WTC11 (cell line): ENCODE measurements around the gene SMIM11. TPM values are rescaled to one million over a fixed set of nuclear protein-coding genes. Genes with fewer than 3 reads are reported as not detected.

ENCODE experiments used
- ATAC-seq: fragments of 200-7000 bp; cut with Tn5 transposase; 2 replicates; pipeline ENCODE4 v1.10.0; 2021; ENCODE audit warnings: mild to moderate bottlenecking, moderate library complexity
- CTCF ChIA-PET: fragments of 300-600 bp; sonication (Branson Sonifier 250); formaldehyde crosslinking; loops from one replicate; lab custom pipeline; 2021; ENCODE audit warnings: antibody characterized with exemption; lab: Charles Lee
- POLR2A ChIA-PET: fragments of 350-600 bp; sonication (Branson Sonifier 250); formaldehyde crosslinking; loops from one replicate; lab custom pipeline; 2021; ENCODE audit warnings: antibody characterized with exemption; lab: Charles Lee
- DNase-seq: peaks from one replicate; pipeline ENCODE4 v3.0.0; 2021; ENCODE audit warnings: low spot score
- H3K27ac Mint-ChIP-seq: 2 replicates; pipeline ENCODE4 v1.8.0; 2021; ENCODE audit warnings: mixed read lengths
- H3K27me3 Mint-ChIP-seq: 2 replicates; pipeline ENCODE4 v1.8.0; 2021; ENCODE audit warnings: low read depth, mild to moderate bottlenecking, moderate library complexity, mixed read lengths
- H3K36me3 Mint-ChIP-seq: 2 replicates; pipeline ENCODE4 v1.8.0; 2021; ENCODE audit warnings: mixed read lengths
- H3K4me1 Mint-ChIP-seq: 2 replicates; pipeline ENCODE4 v1.8.0; 2022; ENCODE audit warnings: mixed read lengths
- H3K4me3 Mint-ChIP-seq: 2 replicates; pipeline ENCODE4 v1.8.0; 2021; ENCODE audit warnings: mild to moderate bottlenecking, moderate library complexity, mixed read lengths
- H3K9me3 Mint-ChIP-seq: 2 replicates; pipeline ENCODE4 v1.8.0; 2021; ENCODE audit warnings: mixed read lengths
- ATF3 ChIP-seq: sonication (generic); formaldehyde crosslinking; conservative IDR thresholded peaks from 2 replicates; pipeline ENCODE4 v1.8.1; 2022; ENCODE audit warnings: mild to moderate bottlenecking, missing genetic modification reagents
- ATF6 ChIP-seq: sonication (generic); formaldehyde crosslinking; IDR thresholded peaks from 2 replicates; pipeline ENCODE4 v1.8.1; 2023; ENCODE audit warnings: mild to moderate bottlenecking, missing genetic modification reagents
- CTCF ChIP-seq: fragments of 200-600 bp; IDR thresholded peaks from 2 replicates; pipeline ENCODE4 v1.8.0; 2022; ENCODE audit warnings: antibody characterized with exemption
- E2F4 ChIP-seq: sonication (generic); formaldehyde crosslinking; IDR thresholded peaks from 2 replicates; pipeline ENCODE4 v1.8.1; 2022; ENCODE audit warnings: low read depth, mild to moderate bottlenecking, moderate library complexity, missing genetic modification reagents, borderline replicate concordance
- E2F5 ChIP-seq: sonication (generic); formaldehyde crosslinking; IDR thresholded peaks from 2 replicates; pipeline ENCODE4 v1.8.1; 2022; ENCODE audit warnings: mild to moderate bottlenecking, moderate library complexity, missing genetic modification reagents
- ERG ChIP-seq: fragments of 250-450 bp; sonication (Bioruptor Pico); IDR thresholded peaks from 2 replicates; pipeline ENCODE4 v1.8.0; 2021; ENCODE audit warnings: mild to moderate bottlenecking
- FOXP4 ChIP-seq: sonication (generic); formaldehyde crosslinking; IDR thresholded peaks from 2 replicates; pipeline ENCODE4 v1.8.0; 2022; ENCODE audit warnings: mild to moderate bottlenecking, missing genetic modification reagents
- GTF2I ChIP-seq: fragments of 250-450 bp; sonication (Bioruptor Pico); conservative IDR thresholded peaks from 2 replicates; pipeline ENCODE4 v1.4.0; 2021; ENCODE audit warnings: mild to moderate bottlenecking
- KAT7 ChIP-seq: sonication (generic); formaldehyde crosslinking; IDR thresholded peaks from 2 replicates; pipeline ENCODE4 v1.8.1; 2023; ENCODE audit warnings: missing genetic modification reagents, mild to moderate bottlenecking, borderline replicate concordance
- MAX ChIP-seq: sonication (generic); formaldehyde crosslinking; IDR thresholded peaks from 2 replicates; pipeline ENCODE4 v1.8.0; 2022; ENCODE audit warnings: mild to moderate bottlenecking, missing genetic modification reagents
- SMAD4 ChIP-seq: sonication (generic); formaldehyde crosslinking; IDR thresholded peaks from 2 replicates; pipeline ENCODE4 v1.8.0; 2022; ENCODE audit warnings: mild to moderate bottlenecking, missing genetic modification reagents
- TCF7 ChIP-seq: sonication (generic); formaldehyde crosslinking; IDR thresholded peaks from 2 replicates; pipeline ENCODE4 v1.8.0; 2022; ENCODE audit warnings: mild to moderate bottlenecking, low read depth, missing genetic modification reagents, moderate library complexity
- USF2 ChIP-seq: sonication (generic); formaldehyde crosslinking; IDR thresholded peaks from 2 replicates; pipeline ENCODE4 v1.8.1; 2023; ENCODE audit warnings: mild to moderate bottlenecking, missing genetic modification reagents, moderate library complexity
- ZNF317 ChIP-seq: sonication (generic); formaldehyde crosslinking; IDR thresholded peaks from 2 replicates; pipeline ENCODE4 v1.8.1; 2023; ENCODE audit warnings: low read depth, mild to moderate bottlenecking, moderate library complexity, missing genetic modification reagents, borderline replicate concordance
- ZNF416 ChIP-seq: fragments of 250-450 bp; sonication (Bioruptor Pico); IDR thresholded peaks from 2 replicates; pipeline ENCODE4 v1.9.0; 2021; ENCODE audit warnings: mild to moderate bottlenecking, inconsistent platforms
- ZNF423 ChIP-seq: fragments of 250-450 bp; sonication (Bioruptor Pico); IDR thresholded peaks from 2 replicates; pipeline ENCODE4 v2.1.2; 2022; ENCODE audit warnings: mild to moderate bottlenecking, moderate library complexity
- ZNF512 ChIP-seq: sonication (generic); formaldehyde crosslinking; IDR thresholded peaks from 2 replicates; pipeline ENCODE4 v1.8.1; 2022; ENCODE audit warnings: missing genetic modification reagents, borderline replicate concordance
- total RNA-seq: library from RNA; stranded (reverse); gene quantifications from 3 replicates; pipeline ENCODE4 v1.2.3, GENCODE V29; 2021

The SMIM11 gene
- total RNA-seq, 1 experiment from 2014 or later, result 1.4 TPM

GRCh38 chr21:34335316-34335715, 40.0 kb upstream of the SMIM11 start:
- Mint-ChIP-seq H3K4me1 (0 out of 2 replicates have a peak, but pooled peaks cover 6% of the 10 kb centered on the region), H3K27me3 (no peaks in the 10 kb centered on the region), H3K27ac (no peak overlapping the region), H3K9me3 (peaks cover 4% of the 10 kb centered on the region), H3K36me3 (no peaks in the 10 kb centered on the region), H3K4me3 (no peak overlapping the region)
- POLR2A ChIA-PET, result no interaction called here
- CTCF ChIA-PET, result interaction anchor here (2.3 kb wide), 1 partner anchor 12 kb away, joined by 19 read pairs; no protein-coding TSS in a partner anchor
- DNase-seq (no peak), ATAC-seq (no peak)
- TF ChIP-seq ZNF416 (CRISPR knock-in tag) (no peak), ZNF317 (no peak), USF2 (CRISPR knock-in tag) (no peak), ZNF512 (CRISPR knock-in tag) (no peak), KAT7 (CRISPR knock-in tag) (no peak), TCF7 (CRISPR knock-in tag) (no peak), GTF2I (CRISPR knock-in tag) (no peak), FOXP4 (no peak), CTCF (no peak), ATF6 (CRISPR knock-in tag) (no peak), ERG (CRISPR knock-in tag) (no peak)

GRCh38 chr21:34336245-34336644, 39.1 kb upstream of the SMIM11 start:
- H3K4me3 Mint-ChIP-seq, result no peak overlapping the region
- no peak for TF ChIP-seq MAX (CRISPR knock-in tag)
- TF ChIP-seq E2F4 (CRISPR knock-in tag), result no peak
- TF ChIP-seq SMAD4 (CRISPR knock-in tag), result no peak
- no peak for TF ChIP-seq ATF3 (CRISPR knock-in tag)
- TF ChIP-seq ERG (CRISPR knock-in tag), result no peak
- TF ChIP-seq E2F5 (CRISPR knock-in tag), result no peak
- no peak for TF ChIP-seq ZNF423
- TF ChIP-seq, all 79 proteins: peak for 0
- no peak for DNase-seq
- 0 out of 2 replicates have a peak, but pooled peaks cover 6% of the 10 kb centered on the region for H3K4me1 Mint-ChIP-seq
- ChIA-PET POLR2A (no interaction called here), CTCF (interaction anchor here (3.9 kb wide), 1 partner anchor 12 kb away, joined by 17 read pairs; no protein-coding TSS in a partner anchor)
- no peaks in the 10 kb centered on the region for H3K27me3 Mint-ChIP-seq
- H3K9me3 Mint-ChIP-seq, result no peaks in the 10 kb centered on the region
- no peaks in the 10 kb centered on the region for H3K36me3 Mint-ChIP-seq
- no peak for ATAC-seq
- no peak overlapping the region for H3K27ac Mint-ChIP-seq
